Measurements from ENCODE around the gene RBPMS2. TPM values are rescaled to one million over a fixed set of nuclear protein-coding genes. Genes with fewer than 3 reads are reported as not detected.

RBPMS2 gene
- total RNA-seq, 4 donors from 2014 or later = 14.6 to 47.8 (median 33.9) TPM

GRCh38 chr15:64770626-64771025, 4.8 kb downstream of the RBPMS2 start:
- Histone ChIP-seq H3K4me1 (peaks cover 0 to 79% (median 4%) of the 10 kb centered on the region in 3 donors), H3K4me3 (no peak overlapping the region), H3K27me3 (no peaks in the 10 kb centered on the region), H3K27ac (peak overlapping the region in 3 of 4 donors; percentile 40 to 98 (median 54)), H3K9me3 (no peaks in the 10 kb centered on the region), H3K36me3 (no peaks in the 10 kb centered on the region)
- TF ChIP-seq EP300 (IDR thresholded peaks at IDR 0.05) (no peak), POLR2AphosphoS5 (IDR thresholded peaks at IDR 0.05) (no peak), POLR2A (IDR thresholded peaks at IDR 0.05) (no peak)
- TF ChIP-seq, protein P1, sequence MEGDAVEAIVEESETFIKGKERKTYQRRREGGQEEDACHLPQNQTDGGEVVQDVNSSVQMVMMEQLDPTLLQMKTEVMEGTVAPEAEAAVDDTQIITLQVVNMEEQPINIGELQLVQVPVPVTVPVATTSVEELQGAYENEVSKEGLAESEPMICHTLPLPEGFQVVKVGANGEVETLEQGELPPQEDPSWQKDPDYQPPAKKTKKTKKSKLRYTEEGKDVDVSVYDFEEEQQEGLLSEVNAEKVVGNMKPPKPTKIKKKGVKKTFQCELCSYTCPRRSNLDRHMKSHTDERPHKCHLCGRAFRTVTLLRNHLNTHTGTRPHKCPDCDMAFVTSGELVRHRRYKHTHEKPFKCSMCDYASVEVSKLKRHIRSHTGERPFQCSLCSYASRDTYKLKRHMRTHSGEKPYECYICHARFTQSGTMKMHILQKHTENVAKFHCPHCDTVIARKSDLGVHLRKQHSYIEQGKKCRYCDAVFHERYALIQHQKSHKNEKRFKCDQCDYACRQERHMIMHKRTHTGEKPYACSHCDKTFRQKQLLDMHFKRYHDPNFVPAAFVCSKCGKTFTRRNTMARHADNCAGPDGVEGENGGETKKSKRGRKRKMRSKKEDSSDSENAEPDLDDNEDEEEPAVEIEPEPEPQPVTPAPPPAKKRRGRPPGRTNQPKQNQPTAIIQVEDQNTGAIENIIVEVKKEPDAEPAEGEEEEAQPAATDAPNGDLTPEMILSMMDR (IDR thresholded peaks at IDR 0.05) = no peak
- no peak for ATAC-seq
- 17 to 29% methylated on average over 1 of the region's 2 CpGs for WGBS, 2 donors (ENCODE audit: low coverage in 1 of 2)

- 100% methylated on average over 1 of the region's 7 CpGs; no CpG with 5 or more reads in 1 of the 2 donors for WGBS, 2 donors (ENCODE audit: low coverage in 1 of 2)
- H3K4me3 ChIP-seq = no peak overlapping the region
- H3K9me3 ChIP-seq = no peaks in the 10 kb centered on the region
- peaks cover 0 to 78% (median 1%) of the 10 kb centered on the region in 3 donors for H3K4me1 ChIP-seq
- peak; percentile 12 for ATAC-seq
- no peaks in the 10 kb centered on the region for H3K36me3 ChIP-seq
- no peaks in the 10 kb centered on the region for H3K27me3 ChIP-seq
- TF ChIP-seq POLR2AphosphoS5 (IDR thresholded peaks at IDR 0.05) = no peak
- TF ChIP-seq, protein P1 (IDR thresholded peaks at IDR 0.05) = peak in 1 of 4 experiments; percentile 8
- peak overlapping the region in 3 of 4 donors; percentile 62 to 65 (median 64) for H3K27ac ChIP-seq
Measured at GRCh38 chr15:64767203-64767602, 8.2 kb downstream of the RBPMS2 start.

DNA sequence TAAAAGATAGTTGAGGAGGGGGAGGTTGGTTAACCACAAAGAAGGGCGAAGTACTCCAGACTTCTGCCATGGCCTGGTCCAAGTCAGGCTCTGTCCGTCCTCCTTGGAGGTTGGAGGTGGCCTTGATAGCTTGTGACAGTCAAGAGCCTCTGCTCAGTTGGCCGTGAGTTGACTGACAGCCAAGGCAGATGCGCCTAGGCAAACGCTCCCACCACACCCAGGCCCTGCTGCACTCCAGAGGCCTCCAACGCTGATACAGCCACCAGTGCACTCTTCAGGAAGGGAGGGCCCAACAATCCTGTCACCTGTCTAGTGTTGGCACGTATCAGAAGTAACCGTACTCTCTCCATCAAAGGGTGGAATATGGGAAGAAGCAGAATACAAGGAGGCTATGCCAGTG, 9.3 kb downstream of the RBPMS2 start:
- ATAC-seq = no peak

GRCh38 chr15:64763874-64764273, 11.5 kb downstream of the RBPMS2 start:
- H3K4me1 ChIP-seq = peaks cover 0 to 89% (median 0%) of the 10 kb centered on the region in 3 donors
- ATAC-seq = no peak
- H3K27ac ChIP-seq = peak overlapping the region; percentile 8 to 85 (median 82)
- no peaks in the 10 kb centered on the region for H3K27me3 ChIP-seq
- H3K4me3 ChIP-seq = no peak overlapping the region
- H3K36me3 ChIP-seq = no peaks in the 10 kb centered on the region
- no peaks in the 10 kb centered on the region for H3K9me3 ChIP-seq
- WGBS, 2 donors (ENCODE audit: low coverage in 1 of 2) = 38% methylated on average over 2 of the region's 4 CpGs; no CpG with 5 or more reads in 1 of the 2 donors
- TF ChIP-seq POLR2AphosphoS5 (IDR thresholded peaks at IDR 0.05) = no peak
- no peak for TF ChIP-seq EP300 (IDR thresholded peaks at IDR 0.05)
- TF ChIP-seq POLR2A (IDR thresholded peaks at IDR 0.05) = no peak
- TF ChIP-seq, protein P1 (IDR thresholded peaks at IDR 0.05) = no peak

More for the DNA sequence above, 9.3 kb downstream of the RBPMS2 start:
- H3K27ac ChIP-seq = peak overlapping the region in 3 of 4 donors; percentile 42 to 64 (median 62)
- no peak overlapping the region for H3K4me3 ChIP-seq
- H3K9me3 ChIP-seq = no peaks in the 10 kb centered on the region
- H3K4me1 ChIP-seq = peaks cover 0 to 81% (median 0%) of the 10 kb centered on the region in 3 donors
- WGBS, 2 donors (ENCODE audit: low coverage in 1 of 2) = 100% methylated on average over 2 of the region's 8 CpGs; no CpG with 5 or more reads in 1 of the 2 donors
- no peak for TF ChIP-seq POLR2AphosphoS5 (IDR thresholded peaks at IDR 0.05)
- TF ChIP-seq, protein P1 (IDR thresholded peaks at IDR 0.05) = no peak
- no peak for TF ChIP-seq EP300 (IDR thresholded peaks at IDR 0.05)
- no peak for TF ChIP-seq POLR2A (IDR thresholded peaks at IDR 0.05)
- no peaks in the 10 kb centered on the region for H3K36me3 ChIP-seq
- no peaks in the 10 kb centered on the region for H3K27me3 ChIP-seq

DNA sequence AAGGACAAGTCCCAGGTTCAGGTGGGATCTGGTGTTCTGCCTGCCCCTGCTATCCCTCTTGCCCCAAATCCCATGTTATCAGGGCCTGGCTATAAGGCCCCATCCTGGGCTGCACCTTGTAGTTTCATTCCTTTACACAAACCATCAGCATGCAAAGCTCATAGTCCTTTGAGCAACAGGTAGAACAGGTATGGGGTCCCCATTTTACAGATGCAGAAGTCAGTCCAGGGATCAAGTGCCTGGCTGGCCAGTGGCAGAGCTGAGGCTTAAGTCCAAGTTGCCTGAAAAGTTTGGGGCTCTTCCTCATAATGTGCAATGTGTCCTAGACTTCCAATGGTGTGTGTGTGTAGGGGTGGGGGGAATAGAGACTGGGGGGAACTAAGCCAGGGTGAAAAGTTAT, 11.9 kb downstream of the RBPMS2 start:
- no peak for TF ChIP-seq POLR2A (IDR thresholded peaks at IDR 0.05)
- TF ChIP-seq, protein P1 (IDR thresholded peaks at IDR 0.05) = no peak
- no peak for TF ChIP-seq EP300 (IDR thresholded peaks at IDR 0.05)
- TF ChIP-seq POLR2AphosphoS5 (IDR thresholded peaks at IDR 0.05) = no peak
- Histone ChIP-seq H3K9me3 (no peaks in the 10 kb centered on the region), H3K4me3 (no peak overlapping the region), H3K27ac (peak overlapping the region; percentile 35 to 85 (median 82)), H3K4me1 (peaks cover 0 to 89% (median 0%) of the 10 kb centered on the region in 3 donors), H3K27me3 (no peaks in the 10 kb centered on the region), H3K36me3 (no peaks in the 10 kb centered on the region)
- no peak for ATAC-seq

Measured in gastroesophageal sphincter (tissue), 4 donors.